Osteoblast (primary cell): ENCODE results near the gene AHCYL2. TPM values are rescaled to one million over a fixed set of nuclear protein-coding genes. Genes with fewer than 3 reads are reported as not detected.

Source experiments
- DNase-seq: peaks from one replicate; pipeline ENCODE4 v3.0.0; 2011; ENCODE audit warnings: low spot score, mixed read lengths; ENCODE audit not compliant: insufficient read length; ENCODE audit errors: missing footprints
- H2AFZ ChIP-seq: 2 replicates; pipeline ENCODE4 v1.6.0; 2011; ENCODE audit warnings: mild to moderate bottlenecking, low read length
- H3K27ac ChIP-seq: 2 replicates; pipeline ENCODE4 v1.5.1; 2011; ENCODE audit warnings: mild to moderate bottlenecking, low read depth, low read length, moderate library complexity
- H3K27me3 ChIP-seq: 2 replicates; pipeline ENCODE4 v1.6.0; 2012; ENCODE audit warnings: mild to moderate bottlenecking, control low read depth, inconsistent platforms, low read length, moderate library complexity; ENCODE audit not compliant: insufficient read depth
- H3K36me3 ChIP-seq: 2 replicates; pipeline ENCODE4 v1.5.1; 2011; ENCODE audit warnings: mild to moderate bottlenecking, low read length, control low read depth, moderate library complexity; ENCODE audit not compliant: insufficient read depth
- H3K4me1 ChIP-seq: 2 replicates; pipeline ENCODE4 v1.5.1; 2011; ENCODE audit warnings: mild to moderate bottlenecking, low read length, control low read depth, moderate library complexity; ENCODE audit not compliant: insufficient read depth
- H3K4me2 ChIP-seq: 2 replicates; pipeline ENCODE4 v1.6.0; 2011; ENCODE audit warnings: mild to moderate bottlenecking, low read length; ENCODE audit not compliant: insufficient read depth
- H3K4me3 ChIP-seq: fragments of 200-600 bp; sonication (generic); 3 replicates; pipeline ENCODE4 v1.5.1; 2012; ENCODE audit warnings: mild to moderate bottlenecking, low read length, inconsistent platforms; ENCODE audit not compliant: insufficient read depth
- H3K79me2 ChIP-seq: 2 replicates; pipeline ENCODE4 v1.6.0; 2012; ENCODE audit warnings: mild to moderate bottlenecking, low read length, control low read depth, inconsistent platforms; ENCODE audit not compliant: insufficient read depth
- H3K9me3 ChIP-seq: 2 replicates; pipeline ENCODE4 v1.5.1; 2011; ENCODE audit warnings: low read depth, low read length, control low read depth
- H4K20me1 ChIP-seq: 2 replicates; pipeline ENCODE4 v1.6.0; 2012; ENCODE audit warnings: mild to moderate bottlenecking, low read length, control low read depth; ENCODE audit not compliant: insufficient read depth
- total RNA-seq: library from RNA; depleted of rRNA; stranded (reverse); fragments of >200 nt; gene quantifications from 2 replicates; pipeline ENCODE4 v1.2.3, GENCODE V29; 2012
- TF ChIP-seq, protein P1 (sequence below): IDR thresholded peaks from 2 replicates; pipeline ENCODE4 v1.5.1; 2011; ENCODE audit warnings: mild to moderate bottlenecking, low read depth, low read length, moderate library complexity; ENCODE audit errors: extremely low read depth

AHCYL2 gene
- total RNA-seq, 1 donor: 10.1 TPM

GRCh38 chr7:129426482-129426881 lies 201.7 kb downstream of the AHCYL2 start:
- no peak for DNase-seq
- Histone ChIP-seq H2AFZ (no peak overlapping the region), H3K36me3 (no peaks in the 10 kb centered on the region), H3K9me3 (no peaks in the 10 kb centered on the region), H3K27me3 (peaks cover 5% of the 10 kb centered on the region), H3K4me1 (no peaks in the 10 kb centered on the region), H3K4me3 (no peak overlapping the region), H4K20me1 (no peaks in the 10 kb centered on the region), H3K4me2 (no peak overlapping the region), H3K27ac (no peak overlapping the region), H3K79me2 (no peaks in the 10 kb centered on the region)
- TF ChIP-seq, protein P1, sequence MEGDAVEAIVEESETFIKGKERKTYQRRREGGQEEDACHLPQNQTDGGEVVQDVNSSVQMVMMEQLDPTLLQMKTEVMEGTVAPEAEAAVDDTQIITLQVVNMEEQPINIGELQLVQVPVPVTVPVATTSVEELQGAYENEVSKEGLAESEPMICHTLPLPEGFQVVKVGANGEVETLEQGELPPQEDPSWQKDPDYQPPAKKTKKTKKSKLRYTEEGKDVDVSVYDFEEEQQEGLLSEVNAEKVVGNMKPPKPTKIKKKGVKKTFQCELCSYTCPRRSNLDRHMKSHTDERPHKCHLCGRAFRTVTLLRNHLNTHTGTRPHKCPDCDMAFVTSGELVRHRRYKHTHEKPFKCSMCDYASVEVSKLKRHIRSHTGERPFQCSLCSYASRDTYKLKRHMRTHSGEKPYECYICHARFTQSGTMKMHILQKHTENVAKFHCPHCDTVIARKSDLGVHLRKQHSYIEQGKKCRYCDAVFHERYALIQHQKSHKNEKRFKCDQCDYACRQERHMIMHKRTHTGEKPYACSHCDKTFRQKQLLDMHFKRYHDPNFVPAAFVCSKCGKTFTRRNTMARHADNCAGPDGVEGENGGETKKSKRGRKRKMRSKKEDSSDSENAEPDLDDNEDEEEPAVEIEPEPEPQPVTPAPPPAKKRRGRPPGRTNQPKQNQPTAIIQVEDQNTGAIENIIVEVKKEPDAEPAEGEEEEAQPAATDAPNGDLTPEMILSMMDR: no peak

DNA sequence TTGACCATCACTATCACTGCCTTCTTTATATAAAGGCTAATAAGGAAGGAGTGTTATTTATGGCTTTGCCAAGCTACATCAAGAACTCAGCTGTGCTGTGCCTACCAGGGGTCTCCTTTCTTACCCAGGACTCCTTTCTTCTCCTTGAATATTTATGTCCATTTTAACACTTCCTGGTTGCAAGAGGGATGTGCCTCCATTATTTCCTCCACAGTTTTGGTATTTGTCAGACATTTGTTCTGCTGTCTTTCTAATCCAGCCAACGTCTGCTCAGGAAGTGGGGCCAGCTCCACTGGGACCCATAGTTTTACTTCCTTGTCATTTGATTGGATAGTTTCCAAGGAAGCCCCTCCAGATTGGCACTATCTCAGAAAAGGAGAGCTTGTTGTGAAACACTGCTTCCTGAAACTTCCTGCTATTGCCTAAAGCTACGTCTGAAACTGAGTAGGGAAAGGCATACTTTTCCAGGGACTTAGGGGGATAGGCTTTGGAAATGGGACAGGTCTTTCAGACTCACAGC lies 202.8 kb downstream of the AHCYL2 start:
- H3K27ac ChIP-seq: no peak overlapping the region
- H3K4me2 ChIP-seq: no peak overlapping the region
- H3K4me1 ChIP-seq: no peaks in the 10 kb centered on the region
- peaks cover 5% of the 10 kb centered on the region for H3K27me3 ChIP-seq
- no peaks in the 10 kb centered on the region for H3K79me2 ChIP-seq
- no peak overlapping the region for H3K4me3 ChIP-seq
- H3K36me3 ChIP-seq: no peaks in the 10 kb centered on the region
- H4K20me1 ChIP-seq: no peaks in the 10 kb centered on the region
- no peak for DNase-seq
- TF ChIP-seq, protein P1: no peak
- no peaks in the 10 kb centered on the region for H3K9me3 ChIP-seq
- H2AFZ ChIP-seq: no peak overlapping the region

DNA sequence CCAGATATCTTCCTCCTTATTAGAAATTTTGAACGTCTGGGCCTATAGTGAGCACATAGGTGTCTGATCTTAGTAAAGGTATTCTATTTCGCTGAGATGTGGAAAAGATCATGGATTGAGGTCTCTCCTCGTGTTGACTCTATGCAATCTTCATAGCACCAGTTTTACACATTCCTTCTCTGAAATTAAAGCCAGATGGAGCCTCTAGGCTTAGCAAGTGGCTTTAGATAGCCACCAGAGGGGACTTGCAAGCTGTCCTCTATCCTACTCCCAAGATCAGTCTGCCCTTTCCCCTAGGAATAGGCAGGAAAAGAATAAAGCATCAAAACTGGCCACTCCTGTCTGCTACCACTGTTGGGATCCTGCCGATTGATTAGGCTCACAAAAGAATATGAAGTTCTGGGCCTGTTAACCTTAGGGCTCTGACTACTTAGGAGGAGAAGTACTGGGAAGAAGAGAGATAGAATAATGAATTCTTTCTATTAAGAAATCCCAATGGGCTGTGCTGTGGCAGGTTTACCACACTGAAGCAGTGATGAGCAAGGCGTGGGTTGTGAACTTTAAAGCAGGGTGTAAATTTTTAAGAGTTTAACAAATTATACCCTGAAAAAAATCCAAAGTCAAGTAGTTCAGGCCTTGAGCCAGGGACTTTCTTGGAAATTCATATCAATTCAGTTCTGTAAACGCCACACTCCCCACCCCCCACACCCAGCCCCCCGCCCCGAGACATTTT lies 207.2 kb downstream of the AHCYL2 start:
- H2AFZ ChIP-seq: no peak overlapping the region
- peaks cover 13% of the 10 kb centered on the region for H3K4me1 ChIP-seq
- no peaks in the 10 kb centered on the region for H4K20me1 ChIP-seq
- H3K79me2 ChIP-seq: peaks cover 23% of the 10 kb centered on the region
- H3K9me3 ChIP-seq: no peaks in the 10 kb centered on the region
- TF ChIP-seq, protein P1: no peak
- no peak overlapping the region for H3K4me3 ChIP-seq
- no peak overlapping the region for H3K27ac ChIP-seq
- H3K4me2 ChIP-seq: no peak overlapping the region
- peaks cover 13% of the 10 kb centered on the region for H3K27me3 ChIP-seq
- DNase-seq: no peak
- H3K36me3 ChIP-seq: no peaks in the 10 kb centered on the region

DNA sequence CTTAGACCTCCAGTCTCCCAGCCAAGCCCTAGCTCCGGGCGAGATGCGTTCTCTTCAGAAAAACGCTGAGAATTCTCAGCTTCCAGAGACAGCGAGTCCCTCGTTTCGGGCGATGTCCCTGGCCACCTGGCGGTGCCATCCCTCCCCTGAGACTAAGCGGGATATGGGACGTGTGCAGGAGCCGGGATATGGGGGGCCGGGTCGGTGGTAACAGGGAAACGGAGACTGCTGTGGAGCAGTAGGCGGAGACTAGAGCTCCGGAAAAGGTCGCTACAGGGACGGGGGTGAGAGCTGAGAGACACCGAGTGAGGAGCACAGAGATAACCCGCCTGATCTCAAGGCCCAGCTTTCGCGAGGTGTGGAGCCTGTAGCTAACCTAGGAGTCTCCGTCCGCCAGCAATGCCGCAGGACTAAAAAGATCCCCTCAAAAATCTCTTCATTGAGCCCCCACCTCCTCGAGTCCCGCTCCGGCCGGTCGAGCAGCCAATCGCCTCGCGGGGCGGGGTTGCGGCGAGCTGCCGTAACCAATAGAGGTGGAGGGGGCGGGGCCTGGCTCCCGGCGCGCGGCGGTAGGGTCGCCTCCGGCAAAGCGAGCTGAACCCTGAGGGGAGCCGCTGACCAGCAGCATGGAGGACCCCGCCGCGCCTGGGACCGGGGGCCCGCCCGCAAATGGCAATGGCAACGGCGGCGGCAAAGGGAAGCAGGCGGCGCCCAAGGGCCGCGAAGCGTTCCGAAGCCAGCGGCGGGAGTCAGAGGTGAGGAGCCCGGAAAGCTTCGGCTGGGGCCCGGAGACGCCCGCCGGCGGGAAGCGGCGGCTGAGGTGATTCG lies 209.2 kb downstream of the AHCYL2 start, which contains the start of gene STRIP2:
Gene STRIP2, plus strand, starts transcription at position 586 of the 828 bp plus-strand sequence. Its CDS starts 41 bp downstream, at position 627.
- no peaks in the 10 kb centered on the region for H3K9me3 ChIP-seq
- H3K27ac ChIP-seq: peak within 1 kb of the TSS; percentile 45
- peak; percentile 98 for DNase-seq
- no peaks in the 10 kb centered on the region for H4K20me1 ChIP-seq
- no peaks in the 10 kb centered on the region for H3K36me3 ChIP-seq
- peaks cover 23% of the 10 kb centered on the region for H3K4me1 ChIP-seq
- peaks cover 23% of the 10 kb centered on the region for H3K79me2 ChIP-seq
- peaks cover 13% of the 10 kb centered on the region for H3K27me3 ChIP-seq
- H2AFZ ChIP-seq: peak within 1 kb of the TSS; percentile 91
- TF ChIP-seq, protein P1: peak; percentile 9
- peak within 1 kb of the TSS; percentile 87 for H3K4me2 ChIP-seq
- H3K4me3 ChIP-seq: peak within 1 kb of the TSS; percentile 76
